Body of pancreas (tissue), 4 donors: ENCODE data around the gene STK40. TPM values are rescaled to one million over a fixed set of nuclear protein-coding genes. Genes with fewer than 3 reads are reported as not detected.

ENCODE experiments used
- ATAC-seq: fragments of 150-250 bp; one replicate; pipeline ENCODE4 v1.9.1; 2016
- DNase-seq, 4 donors: peaks; one replicate each; pipeline ENCODE4 v3.0.0-alpha.2; 2019
- H3K27ac ChIP-seq, 4 donors: fragments of 200-600 bp; sonication (generic); 1 replicate in 3 of 4; 2 replicates in 1 of 4; pipeline versions ENCODE4 v1.5.1 to v1.6.1; 2016 to 2019; ENCODE audit warnings: mild to moderate bottlenecking in 1 of 4, mixed read lengths in 1 of 4, moderate library complexity in 1 of 4
- H3K27me3 ChIP-seq, 2 donors: fragments of 200-600 bp; sonication (generic); one replicate each; pipeline ENCODE4 v1.6.0; 2016; ENCODE audit warnings: mild to moderate bottlenecking in 1 of 2
- H3K36me3 ChIP-seq, 2 donors: fragments of 200-600 bp; sonication (generic); replicated peaks in 1 of 2; 2 replicates each; pipeline ENCODE4 v1.5.1; 2016; ENCODE audit warnings: low read depth in 2 of 2; ENCODE audit not compliant: insufficient read depth in 1 of 2
- H3K4me1 ChIP-seq: fragments of 200-600 bp; sonication (generic); one replicate; pipeline ENCODE4 v1.6.0; 2016
- H3K4me3 ChIP-seq, 2 donors: fragments of 200-600 bp; sonication (generic); 1 replicate in 1 of 2; 2 replicates in 1 of 2; pipeline ENCODE4 v1.5.1; 2016 to 2019
- H3K9me3 ChIP-seq, 3 donors: fragments of 200-600 bp; sonication (generic); 1 replicate in 2 of 3; 2 replicates in 1 of 3; pipeline ENCODE4 v1.5.1; 2016
- CTCF ChIP-seq, 7 experiments: fragments of 450-650 bp in 4 of 7; fragments of 200-600 bp in 3 of 7; sonication (generic) in 3 of 7; IDR thresholded peaks; one replicate each; pipeline ENCODE4 v1.5.1; 2016 to 2019; ENCODE audit warnings: antibody characterized with exemption in 7 of 7
- POLR2A ChIP-seq, 3 donors: fragments of 450-650 bp; IDR thresholded peaks; one replicate each; pipeline ENCODE4 v1.6.1; 2016; ENCODE audit warnings: antibody characterized with exemption in 3 of 3, mild to moderate bottlenecking in 2 of 3
- WGBS, 2 donors: methylation state at CpG; one replicate each; pipeline ENCODE4 v1.1.5; 2017; 5-methylcytosine and 5-hydroxymethylcytosine counted together
- intact Hi-C: fragments of 100-400 bp; cut with DNase I; formaldehyde crosslinking; loops from one replicate; pipeline ENCODE4 v1.15.1; 2023
- total RNA-seq, 2 donors: library from RNA; depleted of rRNA; stranded (reverse); fragments of >200 nt; gene quantifications; one replicate each; pipeline ENCODE4 v1.1.0, GENCODE V29; 2016

The STK40 gene
- total RNA-seq, 2 donors from 2014 or later: 25.2 to 30.3 TPM

- DNase-seq: no peak
- Histone ChIP-seq H3K4me3 (no peak overlapping the region), H3K27me3 (no peaks in the 10 kb centered on the region), H3K27ac (no peak overlapping the region), H3K9me3 (no peaks in the 10 kb centered on the region), H3K4me1 (no peaks in the 10 kb centered on the region), H3K36me3 (peaks cover 0 to 26% of the 10 kb centered on the region in 2 donors)
- intact Hi-C loops: no loop called here
- no peak for TF ChIP-seq CTCF (IDR thresholded peaks at IDR 0.05)
- TF ChIP-seq POLR2A (IDR thresholded peaks at IDR 0.05): no peak
- 89 to 90% methylated on average over 20 to 34 of the region's 34 CpGs for WGBS, 2 donors
- no peak for ATAC-seq
Observed at GRCh38 chr1:36341626-36342320, 44.0 kb downstream of the STK40 start.

GRCh38 chr1:36339615-36340014 is 46.1 kb downstream of the STK40 start:
- ATAC-seq (no peak), DNase-seq (no peak)
- no peaks in the 10 kb centered on the region for H3K4me1 ChIP-seq
- intact Hi-C loops: no loop called here
- H3K4me3 ChIP-seq: no peak overlapping the region
- TF ChIP-seq POLR2A (IDR thresholded peaks at IDR 0.05): no peak
- no peak for TF ChIP-seq CTCF (IDR thresholded peaks at IDR 0.05)
- H3K27ac ChIP-seq: no peak overlapping the region
- no peaks in the 10 kb centered on the region for H3K9me3 ChIP-seq
- H3K36me3 ChIP-seq: peaks cover 0 to 13% of the 10 kb centered on the region in 2 donors
- no peaks in the 10 kb centered on the region for H3K27me3 ChIP-seq
- WGBS, 2 donors: 74 to 78% methylated on average over 4 to 9 of the region's 9 CpGs

- peak in 1 of 4 donors; percentile 24 for DNase-seq
- no peak overlapping the region for H3K27ac ChIP-seq
- intact Hi-C loops: no loop called here
Observed at GRCh38 chr1:36339215-36339614, 46.5 kb downstream of the STK40 start.

GRCh38 chr1:36337830-36338229 is 47.9 kb downstream of the STK40 start:
- H3K36me3 ChIP-seq: peaks cover 0 to 5% of the 10 kb centered on the region in 2 donors
- DNase-seq: no peak
- 72 to 73% methylated on average over 6 of the region's 6 CpGs for whole genome bisulfite sequencing, 2 donors
- ATAC-seq: no peak
- H3K27me3 ChIP-seq: no peaks in the 10 kb centered on the region
- intact Hi-C loops: no loop called here
- no peak overlapping the region for H3K27ac ChIP-seq
- TF ChIP-seq CTCF (IDR thresholded peaks at IDR 0.05): no peak
- TF ChIP-seq POLR2A (IDR thresholded peaks at IDR 0.05): no peak
- H3K9me3 ChIP-seq: no peaks in the 10 kb centered on the region
- H3K4me1 ChIP-seq: no peaks in the 10 kb centered on the region
- H3K4me3 ChIP-seq: no peak overlapping the region

More at GRCh38 chr1:36339215-36339614, 46.5 kb downstream of the STK40 start:
- no peak for TF ChIP-seq POLR2A (IDR thresholded peaks at IDR 0.05)
- TF ChIP-seq CTCF (IDR thresholded peaks at IDR 0.05): no peak
- WGBS, 2 donors: 75 to 81% methylated on average over 5 to 7 of the region's 7 CpGs
- H3K4me1 ChIP-seq: no peaks in the 10 kb centered on the region
- peaks cover 0 to 12% of the 10 kb centered on the region in 2 donors for H3K36me3 ChIP-seq
- no peaks in the 10 kb centered on the region for H3K9me3 ChIP-seq
- H3K4me3 ChIP-seq: no peak overlapping the region
- no peaks in the 10 kb centered on the region for H3K27me3 ChIP-seq
- ATAC-seq: no peak

- DNase-seq (no peak), ATAC-seq (no peak)
- Histone ChIP-seq H3K9me3 (no peaks in the 10 kb centered on the region), H3K4me1 (no peaks in the 10 kb centered on the region), H3K4me3 (no peak overlapping the region), H3K27me3 (no peaks in the 10 kb centered on the region), H3K36me3 (no peaks in the 10 kb centered on the region), H3K27ac (no peak overlapping the region)
- WGBS, 2 donors: 88 to 91% methylated on average over 15 of the region's 15 CpGs
- intact Hi-C loops: no loop called here
- TF ChIP-seq POLR2A (IDR thresholded peaks at IDR 0.05): no peak
- TF ChIP-seq CTCF (IDR thresholded peaks at IDR 0.05): no peak
Observed at GRCh38 chr1:36330940-36331339, 54.8 kb downstream of the STK40 start.
